IPS DF 6.9 (cell line): ENCODE data around the gene CREM.

Experiments used
- DNase-seq: peaks from one replicate; pipeline ENCODE4 v3.0.0-alpha.2; 2013; ENCODE audit warnings: low read depth, low spot score
- H3K27ac ChIP-seq: one replicate; pipeline ENCODE4 v1.5.1; 2013; ENCODE audit warnings: low read length, control low read depth
- H3K27me3 ChIP-seq: 2 replicates; pipeline ENCODE4 v1.6.1; 2013; ENCODE audit warnings: mild to moderate bottlenecking, low read length; ENCODE audit not compliant: control insufficient read depth, insufficient read depth
- H3K36me3 ChIP-seq: 2 replicates; pipeline ENCODE4 v1.6.1; 2013; ENCODE audit warnings: low read length; ENCODE audit not compliant: control insufficient read depth, insufficient read depth
- H3K4me1 ChIP-seq: 2 replicates; pipeline ENCODE4 v1.6.1; 2013; ENCODE audit warnings: low read length; ENCODE audit not compliant: control insufficient read depth, insufficient read depth
- H3K4me3 ChIP-seq: 2 replicates; pipeline ENCODE4 v1.5.1; 2013; ENCODE audit warnings: mild to moderate bottlenecking, low read length
- H3K9me3 ChIP-seq: 2 replicates; pipeline ENCODE4 v1.6.1; 2013; ENCODE audit warnings: low read length, inconsistent platforms; ENCODE audit not compliant: control insufficient read depth, insufficient read depth
- WGBS: extraction: QIAGEN DNeasy Blood & Tissue Kit; methylation state at CpG from one replicate; pipeline ENCODE4 v1.1.7; 2013; ENCODE audit warnings: mixed read lengths, missing lambda C conversion rate; ENCODE audit not compliant: insufficient read length, insufficient coverage; 5-methylcytosine and 5-hydroxymethylcytosine counted together

CREM gene

GRCh38 chr10:35217455-35217854 is 90.8 kb downstream of the CREM start:
- no peaks in the 10 kb centered on the region for H3K36me3 ChIP-seq
- H3K27ac ChIP-seq, result no peak overlapping the region
- no CpG with 5 or more reads among the region's 5 CpGs for WGBS
- H3K9me3 ChIP-seq, result no peaks in the 10 kb centered on the region
- no peak for DNase-seq
- H3K4me3 ChIP-seq, result no peak overlapping the region
- no peaks in the 10 kb centered on the region for H3K4me1 ChIP-seq
- no peaks in the 10 kb centered on the region for H3K27me3 ChIP-seq

- H3K36me3 ChIP-seq, result no peaks in the 10 kb centered on the region
- no peaks in the 10 kb centered on the region for H3K27me3 ChIP-seq
- no peak for DNase-seq
- H3K4me3 ChIP-seq, result no peak overlapping the region
- no peaks in the 10 kb centered on the region for H3K9me3 ChIP-seq
- WGBS, result no CpG with 5 or more reads among the region's 7 CpGs
- no peak overlapping the region for H3K27ac ChIP-seq
- no peaks in the 10 kb centered on the region for H3K4me1 ChIP-seq
Observed at GRCh38 chr10:35218339-35218955, 91.8 kb downstream of the CREM start.

- Histone ChIP-seq H3K9me3 (no peaks in the 10 kb centered on the region), H3K27me3 (no peaks in the 10 kb centered on the region), H3K4me3 (no peak overlapping the region), H3K27ac (no peak overlapping the region), H3K4me1 (no peaks in the 10 kb centered on the region), H3K36me3 (no peaks in the 10 kb centered on the region)
- WGBS, result no CpG with 5 or more reads among the region's 6 CpGs
- DNase-seq, result no peak
Observed at GRCh38 chr10:35219292-35219691, 92.6 kb downstream of the CREM start.

- WGBS, result no CpG with 5 or more reads among the region's 4 CpGs
- Histone ChIP-seq H3K27me3 (no peaks in the 10 kb centered on the region), H3K4me3 (no peak overlapping the region), H3K36me3 (no peaks in the 10 kb centered on the region), H3K27ac (no peak overlapping the region), H3K4me1 (no peaks in the 10 kb centered on the region), H3K9me3 (no peaks in the 10 kb centered on the region)
- no peak for DNase-seq
Observed at GRCh38 chr10:35219891-35220890, 93.5 kb downstream of the CREM start.

DNA sequence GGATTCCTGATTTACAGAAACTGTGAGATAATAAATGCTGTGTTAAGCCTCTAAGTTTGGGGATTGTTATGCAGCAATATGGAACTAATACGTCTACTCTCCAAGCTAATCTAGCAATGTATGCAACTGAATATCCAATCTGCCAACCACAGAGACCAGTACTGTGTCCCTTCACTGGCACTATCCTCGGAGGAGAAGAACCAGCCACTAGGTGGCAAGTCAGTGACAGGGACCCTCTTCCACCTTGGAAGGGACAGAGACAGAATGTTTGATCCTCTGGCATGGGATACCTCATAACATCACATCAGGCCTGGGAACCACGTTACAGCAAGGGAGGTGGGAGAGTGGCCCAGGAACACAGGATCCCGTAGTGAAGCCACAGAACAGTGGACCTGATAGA is 96.4 kb downstream of the CREM start:
- DNase-seq, result no peak
- no peaks in the 10 kb centered on the region for H3K36me3 ChIP-seq
- no peaks in the 10 kb centered on the region for H3K27me3 ChIP-seq
- H3K9me3 ChIP-seq, result no peaks in the 10 kb centered on the region
- no peak overlapping the region for H3K27ac ChIP-seq
- no peaks in the 10 kb centered on the region for H3K4me1 ChIP-seq
- H3K4me3 ChIP-seq, result no peak overlapping the region
- no CpG with 5 or more reads among the region's 4 CpGs for WGBS

GRCh38 chr10:35224045-35224740 is 97.5 kb downstream of the CREM start:
- WGBS, result no CpG with 5 or more reads among the region's 8 CpGs
- H3K4me3 ChIP-seq, result no peak overlapping the region
- no peak overlapping the region for H3K27ac ChIP-seq
- H3K9me3 ChIP-seq, result no peaks in the 10 kb centered on the region
- no peak for DNase-seq
- no peaks in the 10 kb centered on the region for H3K36me3 ChIP-seq
- H3K27me3 ChIP-seq, result no peaks in the 10 kb centered on the region
- no peaks in the 10 kb centered on the region for H3K4me1 ChIP-seq

DNA sequence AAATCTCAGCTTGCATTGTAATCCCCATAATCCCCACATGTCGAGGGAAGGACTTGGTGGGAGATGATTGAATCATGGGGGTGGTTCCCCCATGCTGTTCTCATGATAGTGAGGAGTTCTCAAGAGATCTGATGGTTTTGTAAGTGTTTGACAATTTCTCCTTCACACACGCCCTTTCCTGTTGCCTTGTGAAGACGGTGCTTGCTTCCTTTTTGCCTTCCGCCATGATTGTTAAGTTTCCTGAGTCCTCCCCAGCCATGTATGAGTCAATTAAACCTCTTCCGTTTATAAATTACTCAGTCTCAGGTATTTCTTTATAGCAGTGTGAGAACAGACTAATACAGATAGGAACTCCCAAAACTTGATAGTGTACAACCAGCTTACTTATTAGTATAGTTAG is 98.6 kb downstream of the CREM start:
- H3K36me3 ChIP-seq, result no peaks in the 10 kb centered on the region
- no peak overlapping the region for H3K27ac ChIP-seq
- no peak overlapping the region for H3K4me3 ChIP-seq
- no peaks in the 10 kb centered on the region for H3K4me1 ChIP-seq
- no CpG with 5 or more reads among the region's 5 CpGs for WGBS
- no peaks in the 10 kb centered on the region for H3K9me3 ChIP-seq
- H3K27me3 ChIP-seq, result no peaks in the 10 kb centered on the region
- DNase-seq, result no peak

- no peaks in the 10 kb centered on the region for H3K9me3 ChIP-seq
- DNase-seq, result no peak
- H3K36me3 ChIP-seq, result no peaks in the 10 kb centered on the region
- no peak overlapping the region for H3K4me3 ChIP-seq
- no peak overlapping the region for H3K27ac ChIP-seq
- no CpG with 5 or more reads among the region's 3 CpGs for WGBS
- H3K27me3 ChIP-seq, result no peaks in the 10 kb centered on the region
- no peaks in the 10 kb centered on the region for H3K4me1 ChIP-seq
Observed at GRCh38 chr10:35226507-35226906, 99.9 kb downstream of the CREM start.

DNA sequence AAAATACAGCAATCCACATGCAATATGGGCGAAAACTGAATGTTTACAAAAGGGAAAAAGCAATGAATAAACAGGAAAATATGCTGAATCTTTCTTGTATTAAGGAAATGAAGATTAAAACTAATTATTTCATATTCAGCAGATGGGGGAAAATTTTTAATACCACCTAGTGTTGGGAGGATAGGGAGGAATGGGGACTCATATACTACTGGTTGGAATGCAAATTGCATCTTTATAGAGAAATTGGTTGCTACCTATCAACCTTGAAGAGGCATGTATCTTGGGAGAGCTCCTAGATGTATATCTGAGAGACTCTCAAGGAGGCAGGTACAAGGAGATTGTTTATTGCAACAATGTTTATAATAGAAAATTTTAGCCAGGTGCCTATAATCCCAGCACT is 101.4 kb downstream of the CREM start:
- DNase-seq, result no peak
- no peaks in the 10 kb centered on the region for H3K4me1 ChIP-seq
- H3K4me3 ChIP-seq, result no peak overlapping the region
- no peaks in the 10 kb centered on the region for H3K9me3 ChIP-seq
- H3K27me3 ChIP-seq, result no peaks in the 10 kb centered on the region
- H3K36me3 ChIP-seq, result no peaks in the 10 kb centered on the region
- H3K27ac ChIP-seq, result no peak overlapping the region
- WGBS, result no CpG with 5 or more reads among the region's 1 CpG

DNA sequence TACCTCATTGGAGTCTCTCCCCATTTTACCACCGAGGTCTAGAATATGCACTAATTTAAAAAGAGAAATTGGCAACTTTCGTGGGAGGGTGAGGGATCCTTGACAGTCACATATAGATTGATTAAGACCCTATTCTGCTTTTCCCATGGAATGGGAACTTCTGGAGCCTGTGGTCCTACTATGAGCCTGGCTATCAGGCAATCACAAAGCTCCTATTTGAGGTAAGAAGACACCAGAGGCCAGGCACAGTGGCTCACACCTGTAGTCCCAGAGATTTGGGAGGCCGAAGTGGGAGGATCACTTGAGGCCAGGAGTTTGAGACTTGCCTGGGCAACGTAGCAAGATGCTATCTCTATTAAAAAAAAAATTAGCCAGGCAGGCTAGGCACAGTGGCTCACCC is 105.0 kb downstream of the CREM start:
- Histone ChIP-seq H3K36me3 (no peaks in the 10 kb centered on the region), H3K27ac (no peak overlapping the region), H3K4me1 (no peaks in the 10 kb centered on the region), H3K9me3 (no peaks in the 10 kb centered on the region), H3K27me3 (no peaks in the 10 kb centered on the region), H3K4me3 (no peak overlapping the region)
- no CpG with 5 or more reads among the region's 4 CpGs for WGBS
- no peak for DNase-seq
